ENCODE results near the gene FYB1.

The FYB1 gene

DNA sequence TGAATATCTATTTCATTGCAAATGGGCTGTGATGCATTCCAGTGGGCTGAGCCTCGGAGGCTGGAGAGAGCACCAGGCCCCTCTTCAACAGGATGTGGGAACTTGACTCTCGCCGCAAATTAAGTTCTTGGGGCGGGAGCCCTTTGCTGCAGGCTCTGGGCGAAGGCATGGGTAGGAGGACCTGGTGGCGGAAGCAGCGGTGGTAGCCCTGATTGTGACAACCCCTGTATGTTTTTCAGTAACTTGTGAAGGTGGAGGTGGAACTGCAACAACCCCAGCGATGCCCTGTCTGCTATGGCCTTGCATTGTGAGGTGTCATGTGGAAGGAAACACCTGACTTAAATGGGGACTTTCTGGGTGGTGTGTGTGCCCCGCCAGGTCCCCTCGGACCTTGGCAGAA, 9.4 kb downstream of the FYB1 start:
- in situ Hi-C loops (cut with MboI; ENCODE audit: low pct_unique_long_range_greater_than_20kb, low sequenced_read_pairs), result no loop called here
- peak; percentile 88 for DNase-seq

- in situ Hi-C loops (cut with MboI; ENCODE audit: low pct_unique_long_range_greater_than_20kb, low sequenced_read_pairs), result no loop called here
- no peak for DNase-seq
Measured at GRCh38 chr5:39208471-39208870, 10.9 kb downstream of the FYB1 start.

DNA sequence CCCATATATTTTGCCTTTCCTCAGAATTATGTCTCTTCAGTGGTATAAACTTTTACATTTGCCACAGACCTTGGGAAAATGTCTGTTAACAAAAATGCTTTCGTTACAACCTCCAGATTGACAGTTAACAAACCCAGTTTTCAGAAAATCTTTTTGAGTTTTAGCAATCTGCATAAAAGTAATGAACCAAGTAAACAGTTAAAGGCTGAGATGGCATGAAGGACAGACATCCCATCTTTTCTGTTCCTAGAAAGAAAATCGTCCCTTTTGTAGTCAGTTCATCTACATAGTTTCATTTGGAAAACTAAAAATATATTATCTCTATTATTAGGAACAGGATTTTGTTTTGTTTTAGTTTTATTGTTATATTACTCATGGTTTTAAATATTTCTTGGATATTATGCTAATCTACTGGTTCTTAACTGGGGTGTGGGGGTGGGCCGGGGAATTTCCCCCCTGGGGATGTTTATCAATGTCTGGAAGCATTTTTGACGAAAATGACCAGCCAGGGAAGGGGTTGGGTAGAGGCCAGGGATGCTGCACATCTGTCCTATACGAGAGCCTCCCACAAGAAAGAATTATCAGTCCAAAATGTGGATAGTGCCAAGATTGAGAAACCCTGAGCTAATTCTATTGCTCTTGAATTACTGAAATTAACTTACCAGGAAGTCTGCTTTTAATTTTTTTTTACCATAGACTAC, 11.9 kb downstream of the FYB1 start:
- in situ Hi-C loops (cut with MboI; ENCODE audit: low pct_unique_long_range_greater_than_20kb, low sequenced_read_pairs), result no loop called here

GRCh38 chr5:39206630-39207321, 12.6 kb downstream of the FYB1 start:
- in situ Hi-C loops (cut with MboI; ENCODE audit: low pct_unique_long_range_greater_than_20kb, low sequenced_read_pairs), result no loop called here
- DNase-seq, result no peak

More for the DNA sequence above, 11.9 kb downstream of the FYB1 start:
- no peak for DNase-seq

GRCh38 chr5:39205550-39205949, 13.8 kb downstream of the FYB1 start:
- in situ Hi-C loops (cut with MboI; ENCODE audit: low pct_unique_long_range_greater_than_20kb, low sequenced_read_pairs), result no loop called here
- DNase-seq, result no peak

DNA sequence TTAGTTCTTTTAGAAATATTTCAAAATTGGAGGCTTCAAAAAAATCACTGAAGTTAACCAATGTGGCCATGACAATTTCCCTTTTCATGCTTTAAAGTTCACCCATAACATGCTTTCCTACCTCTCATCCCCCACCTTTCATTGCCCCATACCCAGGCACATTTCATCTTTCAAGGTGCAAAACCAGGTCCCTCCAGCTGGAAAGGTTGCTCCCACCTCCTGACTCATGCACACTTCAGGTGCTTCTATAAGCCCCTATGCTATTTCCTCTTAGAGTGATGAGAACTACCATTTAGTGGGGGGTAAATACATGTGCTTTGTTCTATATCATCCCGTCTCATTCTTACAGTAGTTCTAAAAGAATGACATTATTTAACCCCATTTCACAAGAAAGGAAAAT, 15.4 kb downstream of the FYB1 start:
- DNase-seq, result no peak
- in situ Hi-C loops (cut with MboI; ENCODE audit: low pct_unique_long_range_greater_than_20kb, low sequenced_read_pairs), result no loop called here

DNA sequence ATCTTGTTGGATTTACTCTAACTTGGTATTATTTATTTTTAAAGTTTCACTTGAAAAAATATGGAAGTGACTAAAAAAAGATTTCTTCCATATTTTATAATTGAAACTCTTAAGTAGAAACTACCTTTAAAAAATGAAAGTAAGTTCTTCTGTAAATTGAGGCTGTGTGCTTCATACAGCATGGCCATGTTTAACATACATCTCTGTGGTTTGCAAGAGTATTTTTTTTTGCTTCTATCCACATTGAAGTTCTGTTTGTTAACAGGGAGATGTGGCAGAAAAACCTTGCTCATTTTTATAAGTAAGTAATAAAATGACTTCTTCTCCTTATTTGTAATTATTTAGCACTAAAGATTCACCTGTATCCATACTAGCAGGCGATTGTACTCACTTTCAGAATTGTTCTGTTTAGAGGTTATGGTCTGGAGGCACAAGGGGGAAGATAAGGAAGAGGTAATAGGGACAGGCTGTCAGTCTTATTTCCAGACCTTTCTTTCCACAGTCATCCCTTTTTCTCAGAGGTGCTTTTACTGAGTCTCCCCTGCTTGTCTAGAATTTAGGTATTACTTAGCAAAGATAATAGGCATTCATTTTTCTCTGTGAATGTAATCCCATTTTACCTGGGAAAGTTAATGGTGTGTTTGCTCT, 16.0 kb downstream of the FYB1 start:
- in situ Hi-C loops (cut with MboI; ENCODE audit: low pct_unique_long_range_greater_than_20kb, low sequenced_read_pairs), result no loop called here

GRCh38 chr5:39202597-39203274, 16.6 kb downstream of the FYB1 start:
- no peak for DNase-seq
- in situ Hi-C loops (cut with MboI; ENCODE audit: low pct_unique_long_range_greater_than_20kb, low sequenced_read_pairs), result no loop called here

More for the DNA sequence above, 16.0 kb downstream of the FYB1 start:
- no peak for DNase-seq

- no peak for DNase-seq
- in situ Hi-C loops (cut with MboI; ENCODE audit: low pct_unique_long_range_greater_than_20kb, low sequenced_read_pairs), result no loop called here
Measured at GRCh38 chr5:39201781-39202596, 17.4 kb downstream of the FYB1 start.

DNA sequence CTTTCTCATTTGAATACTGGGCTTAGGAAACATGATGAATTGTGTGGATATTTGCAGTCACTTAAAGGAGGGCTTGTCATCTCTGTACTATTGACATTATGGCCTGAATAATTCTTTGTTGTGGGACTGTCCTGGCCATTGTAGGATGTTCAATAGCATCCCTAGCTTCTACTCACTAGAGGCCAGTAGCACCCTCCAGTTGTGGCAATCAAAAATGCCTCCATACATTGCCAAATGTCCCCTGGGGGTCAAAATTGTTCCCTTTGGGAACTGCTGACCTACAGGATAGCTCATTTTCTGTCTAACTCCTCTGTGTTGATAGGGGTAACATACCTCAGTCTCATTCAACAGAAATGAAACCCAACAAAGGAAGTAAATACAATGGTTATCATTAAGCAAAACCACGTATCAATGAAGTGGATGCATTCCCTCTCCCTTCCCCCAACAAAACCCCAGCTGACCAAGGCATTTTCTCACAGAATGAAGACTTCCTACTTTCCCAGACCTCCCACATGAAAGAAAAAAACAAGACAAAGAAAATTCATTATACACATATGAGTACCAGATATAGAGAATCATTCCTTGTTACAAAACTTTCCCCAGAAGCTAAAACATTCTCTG, 18.1 kb downstream of the FYB1 start:
- in situ Hi-C loops (cut with MboI; ENCODE audit: low pct_unique_long_range_greater_than_20kb, low sequenced_read_pairs), result no loop called here
- no peak for DNase-seq

GRCh38 chr5:39200081-39200480, 19.3 kb downstream of the FYB1 start:
- in situ Hi-C loops (cut with MboI; ENCODE audit: low pct_unique_long_range_greater_than_20kb, low sequenced_read_pairs), result no loop called here
- no peak for DNase-seq

DNA sequence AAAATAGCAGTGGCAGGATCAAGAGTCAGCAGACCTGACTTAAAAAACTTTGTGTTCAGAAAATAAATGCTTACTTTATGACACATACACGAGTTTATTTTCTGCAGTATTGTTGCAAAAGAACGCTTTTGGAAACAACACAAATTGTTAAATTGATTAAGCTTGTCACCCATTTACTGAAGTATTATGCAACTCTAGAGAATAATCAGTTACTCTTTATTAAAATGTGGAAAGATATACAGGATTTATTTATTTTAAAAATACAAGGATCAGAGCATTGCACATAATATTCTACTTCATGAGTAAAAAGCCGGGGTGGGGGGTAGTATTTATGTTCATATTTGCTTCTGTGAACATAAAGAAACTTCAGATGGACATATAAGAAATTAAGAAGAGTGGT, 20.0 kb downstream of the FYB1 start:
- in situ Hi-C loops (cut with MboI; ENCODE audit: low pct_unique_long_range_greater_than_20kb, low sequenced_read_pairs), result no loop called here

DNA sequence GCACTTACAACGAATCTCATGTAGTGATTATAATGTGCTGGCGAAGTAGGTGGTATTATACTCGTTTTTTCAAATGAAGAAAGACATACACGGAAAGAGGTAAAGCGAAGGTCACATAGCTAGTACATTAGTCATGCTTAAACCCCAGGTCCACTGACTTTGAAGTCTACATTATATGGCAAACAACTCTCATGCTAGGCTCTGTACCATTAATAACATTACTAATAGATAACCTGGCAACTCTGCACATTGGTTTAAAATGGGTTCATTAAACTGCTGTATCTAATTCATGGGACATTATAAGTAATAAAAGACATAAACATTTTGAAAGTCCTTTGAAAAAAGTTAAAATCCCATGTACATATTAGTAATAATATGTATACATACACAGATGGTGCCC, 21.2 kb downstream of the FYB1 start:
- DNase-seq, result no peak
- in situ Hi-C loops (cut with MboI; ENCODE audit: low pct_unique_long_range_greater_than_20kb, low sequenced_read_pairs), result no loop called here

More for the DNA sequence above, 20.0 kb downstream of the FYB1 start:
- DNase-seq, result no peak

- in situ Hi-C loops (cut with MboI; ENCODE audit: low pct_unique_long_range_greater_than_20kb, low sequenced_read_pairs), result no loop called here
- DNase-seq, result no peak
Measured at GRCh38 chr5:39197556-39197955, 21.8 kb downstream of the FYB1 start.

- DNase-seq, result no peak
- in situ Hi-C loops (cut with MboI; ENCODE audit: low pct_unique_long_range_greater_than_20kb, low sequenced_read_pairs), result no loop called here
Measured at GRCh38 chr5:39195198-39195826, 24.1 kb downstream of the FYB1 start.

DNA sequence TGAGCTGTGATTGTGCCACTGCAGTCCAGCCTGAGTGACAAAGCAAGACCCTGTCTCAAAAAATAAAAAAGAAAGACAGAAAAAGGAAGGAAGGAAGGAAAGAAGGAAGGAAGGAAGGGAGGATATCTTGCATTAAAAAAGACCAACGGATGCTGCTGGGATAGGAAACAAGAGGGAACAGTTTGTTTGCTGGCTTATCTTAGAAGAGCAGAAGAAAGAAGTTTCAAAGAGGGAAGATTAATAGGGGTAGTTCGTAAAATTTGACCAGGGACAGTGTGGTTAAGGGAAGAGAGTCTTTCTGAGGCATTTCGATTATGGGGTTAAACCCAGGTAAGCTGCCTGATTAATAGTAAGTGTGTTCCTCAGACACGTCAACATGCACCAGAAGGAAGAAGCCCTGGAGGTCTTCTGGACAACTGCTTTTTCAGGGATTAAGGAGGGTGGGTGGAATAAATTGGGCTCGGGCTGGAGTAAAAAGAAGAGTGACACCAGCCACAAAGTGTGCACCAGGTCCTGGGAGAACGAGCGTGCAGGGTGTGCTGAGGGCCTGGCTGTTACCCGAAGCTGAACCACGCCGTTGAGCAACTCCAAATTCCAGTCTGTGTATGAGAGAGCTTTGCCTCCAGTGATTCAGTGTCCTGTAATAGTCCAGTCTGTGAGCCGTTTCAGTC, 24.8 kb downstream of the FYB1 start:
- DNase-seq, result peak; percentile 57
- in situ Hi-C loops (cut with MboI; ENCODE audit: low pct_unique_long_range_greater_than_20kb, low sequenced_read_pairs), result no loop called here

DNA sequence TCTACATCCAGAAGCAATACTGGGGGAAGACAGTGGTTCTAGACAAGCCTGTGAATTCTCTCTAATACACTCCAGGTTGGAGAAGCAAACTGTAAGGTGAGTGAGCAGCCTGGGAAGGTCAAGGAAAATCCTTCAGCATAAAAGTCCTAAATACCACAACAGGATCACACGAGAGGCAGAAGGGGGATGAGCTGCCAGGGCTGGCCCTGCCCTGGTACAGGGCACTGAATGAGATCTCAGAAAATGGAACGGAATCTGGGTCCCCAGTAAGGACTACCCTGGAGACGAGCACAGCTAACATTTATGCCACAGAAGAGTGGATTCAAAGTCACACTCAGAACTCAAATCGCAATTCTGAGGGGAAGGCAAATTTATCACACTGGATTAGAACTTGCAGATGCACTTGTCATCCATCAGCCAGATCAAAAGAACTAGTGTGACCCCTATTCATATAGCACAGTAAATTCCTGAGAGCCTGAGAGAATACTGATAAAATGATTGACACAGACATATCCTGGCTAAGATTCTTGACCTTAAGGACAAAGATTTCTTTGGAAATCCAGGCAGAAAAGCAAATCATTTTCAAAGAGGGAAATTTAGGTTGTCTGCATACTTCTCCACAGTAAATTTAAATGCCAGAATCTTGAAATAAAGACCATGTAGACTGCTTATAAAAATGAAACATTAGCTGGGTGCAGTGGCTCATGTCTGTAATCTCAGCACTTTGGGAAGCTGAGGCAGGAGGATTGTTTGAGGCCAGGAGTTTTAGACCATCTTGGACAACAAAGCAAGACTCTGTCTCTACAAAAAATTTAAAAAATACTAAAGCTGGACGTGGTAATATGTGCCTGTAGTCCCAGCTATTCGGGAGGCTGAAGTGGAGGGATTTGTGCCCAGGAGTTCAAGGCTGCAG, 25.6 kb downstream of the FYB1 start:
- DNase-seq, result no peak
- in situ Hi-C loops (cut with MboI; ENCODE audit: low pct_unique_long_range_greater_than_20kb, low sequenced_read_pairs), result no loop called here
